ENCODE results near the gene CDKAL1.

DNA sequence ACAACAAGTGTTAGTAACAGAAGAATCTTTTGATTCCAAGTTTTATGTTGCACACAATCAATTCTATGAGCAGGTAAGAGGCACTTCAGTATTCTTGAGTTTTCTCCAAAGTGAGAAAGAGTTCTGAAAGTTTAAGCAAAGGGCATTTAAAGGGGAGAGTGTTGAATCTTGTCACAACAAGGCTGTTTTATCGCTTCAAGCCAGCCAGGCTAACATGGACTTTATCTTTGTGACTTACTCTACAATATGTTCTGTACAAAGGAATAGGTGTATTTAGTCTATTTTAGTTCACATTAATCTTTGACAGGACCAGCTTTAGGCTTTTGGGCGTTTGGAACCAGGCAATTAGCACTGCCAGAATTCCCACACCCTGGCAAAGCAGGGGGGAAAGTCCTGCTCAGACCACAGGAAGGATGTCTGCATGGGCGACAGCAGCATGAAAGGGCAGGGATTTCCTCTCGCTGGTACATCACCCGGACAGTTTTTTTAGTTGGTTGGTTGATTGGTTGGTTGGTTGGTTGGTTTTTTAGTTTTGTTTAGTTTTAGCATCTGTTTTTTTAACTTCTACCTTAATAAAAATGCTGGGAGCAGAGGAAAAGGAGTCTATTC lies 663.9 kb downstream of the CDKAL1 start:
- TF ChIP-seq GABPB2 (CRISPR knock-in tag; conservative IDR thresholded peaks at IDR 0.05) (no peak), HMG20B (CRISPR knock-in tag; IDR thresholded peaks at IDR 0.05) (no peak), ZZZ3 (IDR thresholded peaks at IDR 0.05) (no peak), ZNF780A (CRISPR knock-in tag; IDR thresholded peaks at IDR 0.05) (no peak), SRF (CRISPR knock-in tag; IDR thresholded peaks at IDR 0.05) (no peak), MXI1 (IDR thresholded peaks at IDR 0.05; ENCODE audit: low read depth, low read length) (no peak), LEF1 (IDR thresholded peaks at IDR 0.05) (no peak), CBX2 (IDR thresholded peaks at IDR 0.05; ENCODE audit: insufficient read depth, low read length, poor library complexity, severe bottlenecking) (no peak), CHD4 (IDR thresholded peaks at IDR 0.05; ENCODE audit: insufficient read depth, insufficient replicate concordance, low read depth, low read length, poor library complexity, severe bottlenecking) (no peak), BRCA1 (IDR thresholded peaks at IDR 0.05) (no peak), BRCA1 (CRISPR knock-in tag; IDR thresholded peaks at IDR 0.05) (no peak), TAF1 (IDR thresholded peaks at IDR 0.05; ENCODE audit: control insufficient read depth, extremely low read depth, insufficient read depth, low read length, severe bottlenecking) (no peak)
- TF ChIP-seq, protein P1, sequence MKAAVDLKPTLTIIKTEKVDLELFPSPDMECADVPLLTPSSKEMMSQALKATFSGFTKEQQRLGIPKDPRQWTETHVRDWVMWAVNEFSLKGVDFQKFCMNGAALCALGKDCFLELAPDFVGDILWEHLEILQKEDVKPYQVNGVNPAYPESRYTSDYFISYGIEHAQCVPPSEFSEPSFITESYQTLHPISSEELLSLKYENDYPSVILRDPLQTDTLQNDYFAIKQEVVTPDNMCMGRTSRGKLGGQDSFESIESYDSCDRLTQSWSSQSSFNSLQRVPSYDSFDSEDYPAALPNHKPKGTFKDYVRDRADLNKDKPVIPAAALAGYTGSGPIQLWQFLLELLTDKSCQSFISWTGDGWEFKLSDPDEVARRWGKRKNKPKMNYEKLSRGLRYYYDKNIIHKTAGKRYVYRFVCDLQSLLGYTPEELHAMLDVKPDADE (conservative IDR thresholded peaks at IDR 0.05; ENCODE audit: control insufficient read depth, low read depth, low read length), result no peak
- TF ChIP-seq, protein P2, sequence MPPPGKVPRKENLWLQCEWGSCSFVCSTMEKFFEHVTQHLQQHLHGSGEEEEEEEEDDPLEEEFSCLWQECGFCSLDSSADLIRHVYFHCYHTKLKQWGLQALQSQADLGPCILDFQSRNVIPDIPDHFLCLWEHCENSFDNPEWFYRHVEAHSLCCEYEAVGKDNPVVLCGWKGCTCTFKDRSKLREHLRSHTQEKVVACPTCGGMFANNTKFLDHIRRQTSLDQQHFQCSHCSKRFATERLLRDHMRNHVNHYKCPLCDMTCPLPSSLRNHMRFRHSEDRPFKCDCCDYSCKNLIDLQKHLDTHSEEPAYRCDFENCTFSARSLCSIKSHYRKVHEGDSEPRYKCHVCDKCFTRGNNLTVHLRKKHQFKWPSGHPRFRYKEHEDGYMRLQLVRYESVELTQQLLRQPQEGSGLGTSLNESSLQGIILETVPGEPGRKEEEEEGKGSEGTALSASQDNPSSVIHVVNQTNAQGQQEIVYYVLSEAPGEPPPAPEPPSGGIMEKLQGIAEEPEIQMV (tag; conservative IDR thresholded peaks at IDR 0.05; ENCODE audit: low read depth), result no peak

Measured in K562 (cell line).